PC-9 (cell line): ENCODE measurements around the gene SLC7A6. TPM values are rescaled to one million over a fixed set of nuclear protein-coding genes. Genes with fewer than 3 reads are reported as not detected.

Source experiments
- BruUV-seq: library from RNA; stranded (reverse); fragments of 400-500 nt; replicated peaks from 2 replicates; lab custom pipeline; 2021; lab: Mats Ljungman, UMichigan
- CTCF ChIA-PET: fragments of 300-600 bp; sonication (Branson Sonifier 250); formaldehyde crosslinking; loops from one replicate; lab custom pipeline; 2022; ENCODE audit warnings: antibody characterized with exemption; lab: Charles Lee
- POLR2A ChIA-PET: fragments of 300-600 bp; sonication (Branson Sonifier 250); formaldehyde crosslinking; loops from one replicate; lab custom pipeline; 2022; ENCODE audit warnings: antibody characterized with exemption; ENCODE audit not compliant: unreplicated experiment; lab: Charles Lee
- DNase-seq, 2 experiments: peaks; one replicate each; pipeline versions ENCODE4 v3.0.0 to v3.0.0-alpha.2; 2015 to 2022; ENCODE audit warnings: mixed read lengths in 1 of 2
- H2AFZ ChIP-seq: fragments of 200-600 bp; sonication (generic); 2 replicates; pipeline ENCODE4 v1.8.1; 2017; ENCODE audit warnings: antibody characterized with exemption
- H3F3A ChIP-seq: fragments of 200-600 bp; sonication (generic); 2 replicates; pipeline ENCODE4 v1.8.1; 2017; ENCODE audit warnings: antibody characterized with exemption, mild to moderate bottlenecking, low read depth; ENCODE audit not compliant: insufficient read depth
- H3K27ac ChIP-seq: fragments of 200-600 bp; sonication (generic); 2 replicates; pipeline ENCODE4 v1.6.1; 2016; ENCODE audit warnings: mixed run types
- H3K27me3 ChIP-seq: fragments of 200-600 bp; sonication (generic); 2 replicates; pipeline ENCODE4 v1.6.1; 2016; ENCODE audit warnings: low read depth, mixed run types; ENCODE audit not compliant: insufficient read depth
- H3K36me3 ChIP-seq: fragments of 200-600 bp; sonication (generic); 2 replicates; pipeline ENCODE4 v1.6.1; 2016; ENCODE audit warnings: low read depth, mixed run types
- H3K4me1 ChIP-seq: fragments of 200-600 bp; sonication (generic); replicated peaks from 2 replicates; pipeline ENCODE4 v1.6.1; 2016; ENCODE audit warnings: mixed run types; ENCODE audit not compliant: insufficient read depth
- H3K4me2 ChIP-seq: fragments of 200-600 bp; sonication (generic); 2 replicates; pipeline ENCODE4 v1.6.1; 2017; ENCODE audit warnings: mixed run types
- H3K4me3 ChIP-seq: fragments of 200-600 bp; sonication (generic); 2 replicates; pipeline ENCODE4 v1.6.1; 2016; ENCODE audit warnings: mixed run types
- H3K79me2 ChIP-seq: fragments of 200-600 bp; sonication (generic); 2 replicates; pipeline ENCODE4 v1.6.1; 2017; ENCODE audit warnings: low read depth, mixed run types
- H3K9me2 ChIP-seq: fragments of 200-600 bp; sonication (generic); 2 replicates; pipeline ENCODE4 v1.8.1; 2017; ENCODE audit warnings: mild to moderate bottlenecking; ENCODE audit not compliant: insufficient read depth
- H3K9me3 ChIP-seq: fragments of 200-600 bp; sonication (generic); 2 replicates; pipeline ENCODE4 v1.8.1; 2016; ENCODE audit warnings: low read depth; ENCODE audit not compliant: insufficient read depth
- H4K20me1 ChIP-seq: fragments of 200-600 bp; sonication (generic); 2 replicates; pipeline ENCODE4 v1.8.1; 2017; ENCODE audit not compliant: insufficient read depth
- CTCF ChIP-seq: fragments of 200-600 bp; sonication (generic); conservative IDR thresholded peaks from 2 replicates; pipeline ENCODE4 v1.6.1; 2017; ENCODE audit warnings: mixed run types, antibody characterized with exemption, mild to moderate bottlenecking, moderate library complexity
- EZH2 ChIP-seq: fragments of 200-600 bp; sonication (generic); IDR thresholded peaks from 2 replicates; pipeline ENCODE4 v1.8.0; 2017; ENCODE audit warnings: antibody characterized with exemption, low read depth
- intact Hi-C: fragments of 100-400 bp; cut with micrococcal nuclease; formaldehyde crosslinking; loops from one replicate; pipeline ENCODE4 v1.10.0; 2022; ENCODE audit not compliant: unreplicated experiment
- total RNA-seq: library from RNA; stranded (reverse); gene quantifications from 2 replicates; pipeline ENCODE4 v1.2.3, GENCODE V29; 2021

SLC7A6 gene
- total RNA-seq, 1 experiment from 2014 or later: 44.7 TPM

- ChIA-PET POLR2A (no interaction called here), CTCF (no interaction called here)
- Histone ChIP-seq H3K4me1 (no peaks in the 10 kb centered on the region), H3K36me3 (no peaks in the 10 kb centered on the region), H3F3A (no peaks in the 10 kb centered on the region), H3K9me3 (no peaks in the 10 kb centered on the region), H2AFZ (no peak overlapping the region), H3K27me3 (no peaks in the 10 kb centered on the region), H3K9me2 (no peaks in the 10 kb centered on the region), H3K27ac (no peak overlapping the region), H4K20me1 (peaks cover 13% of the 10 kb centered on the region), H3K4me2 (no peak overlapping the region), H3K4me3 (no peak overlapping the region), H3K79me2 (no peaks in the 10 kb centered on the region)
- intact Hi-C loops: no loop called here
- no peak for TF ChIP-seq EZH2
- no peak for TF ChIP-seq CTCF
- BruUV-seq: no TSS peak
- DNase-seq: no peak
Measured at GRCh38 chr16:68282064-68282452, 17.7 kb downstream of the SLC7A6 start.

DNA sequence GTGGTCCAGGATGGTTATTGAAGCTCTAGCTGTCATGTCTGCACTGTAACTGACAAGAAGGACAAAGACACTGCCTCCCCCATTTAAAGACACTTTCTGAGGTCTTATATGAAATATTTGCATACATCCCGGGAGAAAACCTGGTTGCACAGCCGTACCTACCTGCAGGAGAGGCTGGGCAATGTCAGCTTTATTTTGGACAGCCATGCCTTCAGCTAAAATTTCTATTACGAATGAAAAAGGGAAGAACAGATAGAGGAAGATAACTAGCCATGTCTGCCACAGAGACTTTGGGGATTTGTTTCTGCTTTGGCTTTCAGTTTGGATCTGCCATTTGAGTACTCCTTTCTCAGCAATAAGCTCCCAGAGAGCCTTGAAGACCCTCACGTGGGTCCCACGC lies 19.0 kb downstream of the SLC7A6 start:
- H3K4me2 ChIP-seq: no peak overlapping the region
- no peaks in the 10 kb centered on the region for H3K9me2 ChIP-seq
- peaks cover 13% of the 10 kb centered on the region for H4K20me1 ChIP-seq
- H3K9me3 ChIP-seq: no peaks in the 10 kb centered on the region
- H2AFZ ChIP-seq: no peak overlapping the region
- H3K27me3 ChIP-seq: no peaks in the 10 kb centered on the region
- no peaks in the 10 kb centered on the region for H3K79me2 ChIP-seq
- intact Hi-C loops: no loop called here
- H3K4me3 ChIP-seq: no peak overlapping the region
- no TSS peak for BruUV-seq
- H3F3A ChIP-seq: no peaks in the 10 kb centered on the region
- ChIA-PET CTCF (no interaction called here), POLR2A (no interaction called here)
- no peaks in the 10 kb centered on the region for H3K36me3 ChIP-seq
- TF ChIP-seq CTCF: no peak
- TF ChIP-seq EZH2: no peak
- 0 out of 2 replicates have a peak, but pooled peaks cover 7% of the 10 kb centered on the region for H3K4me1 ChIP-seq
- H3K27ac ChIP-seq: no peak overlapping the region
- DNase-seq: no peak

DNA sequence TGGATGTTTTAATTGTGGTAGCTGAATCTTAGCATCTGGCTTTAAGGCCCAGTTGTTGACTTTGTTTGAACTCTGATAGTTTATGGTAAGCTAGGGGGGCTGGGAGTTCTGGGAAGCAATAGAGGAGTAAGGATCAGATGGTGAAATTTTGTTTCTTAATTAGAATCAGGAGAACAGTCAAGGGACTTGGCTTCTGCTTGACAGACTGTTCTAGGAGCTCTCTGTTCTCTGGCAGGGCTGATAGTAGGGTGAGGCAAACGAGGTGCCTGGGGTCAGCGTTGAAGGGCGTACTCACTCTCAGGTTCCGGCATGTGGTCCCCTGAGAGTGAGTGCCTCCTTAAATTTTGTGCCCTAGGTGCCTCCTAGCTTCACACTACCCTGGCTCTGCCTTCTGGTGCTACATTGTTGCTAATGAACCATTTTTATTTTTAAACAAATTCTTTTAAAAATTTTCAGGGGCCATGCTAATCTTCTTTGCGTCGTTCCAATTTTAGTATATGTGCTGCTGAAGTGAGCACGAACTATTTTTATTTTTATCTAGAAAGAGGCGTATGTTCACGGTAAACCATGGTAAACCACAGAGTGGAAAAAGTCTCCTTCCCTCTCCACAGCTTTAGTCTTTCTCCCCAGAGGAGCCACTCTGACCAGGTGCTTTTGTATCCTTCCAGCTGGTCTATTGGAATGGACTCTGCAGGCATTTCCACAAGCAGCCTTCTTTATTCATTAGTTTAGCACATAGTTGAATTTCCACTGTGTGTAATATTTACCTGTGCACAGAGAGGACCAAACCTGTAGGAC lies 19.7 kb downstream of the SLC7A6 start:
- CTCF ChIA-PET: no interaction called here
- Histone ChIP-seq H3F3A (no peaks in the 10 kb centered on the region), H3K9me3 (no peaks in the 10 kb centered on the region), H3K79me2 (no peaks in the 10 kb centered on the region), H2AFZ (no peak overlapping the region), H4K20me1 (peaks cover 13% of the 10 kb centered on the region), H3K27ac (no peak overlapping the region), H3K4me1 (0 out of 2 replicates have a peak, but pooled peaks cover 7% of the 10 kb centered on the region), H3K9me2 (no peaks in the 10 kb centered on the region), H3K36me3 (no peaks in the 10 kb centered on the region), H3K4me3 (no peak overlapping the region), H3K4me2 (no peak overlapping the region), H3K27me3 (no peaks in the 10 kb centered on the region)
- no peak for DNase-seq
- POLR2A ChIA-PET: no interaction called here
- intact Hi-C loops: no loop called here
- TF ChIP-seq CTCF: no peak
- no peak for TF ChIP-seq EZH2
- no TSS peak for BruUV-seq
